ENCODE data around the gene IGFBP5.
A peak's percentile ranks its signal among the peaks of the same experiment; 100 is the strongest.

Gene IGFBP5

DNA sequence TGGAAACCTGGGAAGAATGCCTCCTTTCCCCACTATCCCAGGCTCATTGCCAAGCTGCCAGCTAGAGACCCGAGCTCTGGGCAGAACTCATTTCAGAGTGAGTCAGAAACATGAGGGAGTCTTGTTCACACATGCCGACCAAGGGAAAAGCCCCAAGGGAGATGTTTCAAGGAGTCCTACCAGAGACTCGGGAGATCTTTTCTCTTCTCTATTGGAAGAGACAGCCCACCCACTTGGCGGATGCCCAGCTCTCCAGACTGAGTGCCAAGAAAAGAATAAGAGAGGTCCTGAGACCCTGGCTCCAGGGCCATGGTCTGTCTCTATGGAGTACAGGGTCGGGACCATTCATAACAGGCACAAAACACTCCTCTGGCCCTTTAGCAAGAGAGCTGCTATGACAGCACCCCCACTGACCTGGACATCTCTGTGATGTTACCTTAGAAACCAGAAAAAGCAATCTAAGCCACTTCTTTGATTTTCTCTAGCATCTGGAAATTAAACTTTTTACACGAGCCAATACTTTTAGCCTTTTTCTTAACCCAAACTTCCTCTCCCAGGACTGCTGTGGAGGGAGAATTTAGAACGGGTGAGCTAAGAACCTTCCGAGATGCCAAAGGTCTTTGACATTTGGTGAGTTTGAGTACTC lies 18.5 kb upstream of the IGFBP5 start:
- DNase-seq, result no peak

GRCh38 chr2:216711348-216711747 lies 16.0 kb upstream of the IGFBP5 start:
- no peak for DNase-seq

- DNase-seq, result no peak
These were observed 15.4 kb upstream of the IGFBP5 start for GRCh38 chr2:216710551-216711301.

GRCh38 chr2:216702756-216703155 lies 7.4 kb upstream of the IGFBP5 start:
- DNase-seq, result no peak

DNA sequence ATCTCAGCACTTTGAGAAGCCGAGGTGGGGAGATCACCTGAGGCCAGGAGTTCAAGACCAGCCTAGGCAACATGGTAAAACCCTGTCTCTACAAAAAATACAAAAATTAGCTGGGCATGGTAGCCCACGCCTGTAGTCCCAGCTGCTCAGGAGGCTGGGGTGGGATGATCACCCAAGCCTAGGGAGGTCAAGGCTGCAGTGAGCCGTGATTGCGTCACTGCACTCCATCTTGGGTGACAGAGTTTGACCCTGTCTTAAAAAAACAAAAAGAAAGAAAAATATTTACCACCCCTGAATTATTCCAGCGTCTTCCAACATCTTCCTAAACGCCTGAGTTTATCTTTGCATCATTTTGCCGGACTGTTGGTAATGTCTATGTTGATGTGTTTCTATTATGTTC lies 6.2 kb upstream of the IGFBP5 start:
- no peak for DNase-seq

DNA sequence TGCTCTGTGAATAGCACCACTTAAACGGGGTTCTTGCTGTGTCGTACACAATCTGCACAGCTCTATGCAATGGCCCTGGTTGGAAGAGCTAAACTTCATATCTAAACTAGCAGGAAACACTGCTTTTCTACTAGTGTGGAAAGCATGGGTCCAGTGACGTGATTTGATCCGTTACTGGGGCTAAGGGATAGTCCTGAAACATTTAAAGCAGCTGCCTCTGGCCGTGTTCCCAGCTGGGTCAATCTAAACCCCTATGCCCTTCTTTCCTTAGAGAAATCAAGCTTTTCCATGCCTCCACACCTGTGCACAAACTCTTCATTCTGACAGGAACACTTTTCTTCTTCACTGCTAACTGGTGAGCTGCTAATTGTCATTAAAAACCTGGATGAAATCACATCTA lies 5.4 kb upstream of the IGFBP5 start:
- DNase-seq, result no peak

- DNase-seq, result peak; percentile 62
These were observed 4.8 kb upstream of the IGFBP5 start for GRCh38 chr2:216700088-216700567.

DNA sequence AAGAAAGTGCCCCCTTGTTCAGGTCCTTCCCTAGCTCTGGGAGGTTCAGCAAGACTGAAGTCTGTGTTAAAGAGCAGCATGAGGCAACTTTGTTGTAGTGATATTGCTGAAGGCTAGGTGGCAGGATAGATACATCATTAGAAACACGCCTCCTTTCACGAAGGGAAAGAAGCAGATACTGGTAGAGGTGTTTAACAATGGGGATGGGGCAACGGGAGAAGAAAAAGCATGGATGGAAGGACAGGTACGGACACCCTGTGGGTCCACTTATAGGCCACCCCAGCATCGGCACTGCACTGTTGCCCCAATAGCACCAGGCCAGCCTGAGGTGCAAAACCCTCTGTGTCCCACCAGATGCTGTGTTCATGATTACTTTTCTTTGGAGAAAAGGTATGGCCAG lies 3.5 kb upstream of the IGFBP5 start:
- DNase-seq, result peak; percentile 83

DNA sequence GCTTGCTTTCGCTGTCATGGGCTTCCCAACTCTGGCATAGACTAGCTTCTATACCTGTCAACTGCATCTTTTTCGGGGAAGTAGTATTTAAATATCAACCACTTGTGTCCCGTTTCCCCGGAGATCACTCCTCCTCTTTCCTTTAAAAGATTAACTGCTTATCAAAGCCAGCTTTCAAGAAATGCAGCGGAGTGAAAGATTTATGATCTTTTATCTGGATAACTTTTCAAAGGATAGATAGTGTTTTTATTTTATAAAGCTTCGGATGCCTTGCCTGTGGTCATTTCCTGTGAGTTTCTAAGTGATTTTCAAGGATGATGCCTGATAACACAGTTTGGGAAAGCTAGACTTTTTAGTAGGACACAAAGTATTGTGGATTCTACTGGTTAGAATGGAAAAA lies 2.9 kb upstream of the IGFBP5 start:
- no peak for DNase-seq

- peak; percentile 29 for DNase-seq
These were observed 1.6 kb upstream of the IGFBP5 start for GRCh38 chr2:216696751-216697560.

DNA sequence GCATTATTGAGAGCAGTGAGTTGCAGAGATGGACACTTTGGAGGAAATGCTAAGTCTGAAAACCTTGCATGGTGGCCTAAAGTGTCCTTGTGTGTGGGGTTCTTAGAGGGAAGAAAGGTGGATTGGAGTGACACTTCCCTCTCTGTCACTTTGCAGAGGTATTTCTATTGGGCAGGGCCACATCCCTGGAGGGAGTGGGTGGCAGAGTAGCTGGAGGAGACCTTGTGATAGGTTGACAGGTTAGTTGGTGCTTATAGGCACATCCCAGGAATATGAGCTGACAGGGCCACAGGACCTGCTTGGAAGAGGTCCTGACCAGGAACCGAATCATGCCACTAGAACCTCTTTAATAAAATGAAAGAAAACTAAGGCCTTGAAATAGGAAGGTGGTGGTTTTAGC lies 972 bp upstream of the IGFBP5 start:
- DNase-seq, result no peak

DNA sequence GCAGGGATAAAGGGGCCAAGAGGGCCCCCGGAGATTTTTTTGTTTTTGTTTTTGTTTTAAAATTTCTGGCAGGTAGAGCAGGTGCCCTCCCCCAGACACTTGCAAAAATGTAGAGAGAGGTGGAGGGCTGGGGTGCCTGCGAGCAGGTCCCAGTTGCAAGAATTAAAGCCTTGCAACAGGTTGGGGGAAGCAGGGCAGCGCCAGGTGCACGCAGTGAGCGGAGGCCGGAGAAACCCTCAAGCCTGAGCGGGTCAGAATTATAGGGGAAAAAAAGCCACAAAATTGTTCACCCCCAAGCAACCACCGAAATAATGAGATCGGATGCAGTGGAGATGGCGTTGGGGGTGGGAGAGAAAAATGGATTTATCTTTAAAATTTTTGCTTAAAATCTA lies 527 bp downstream of the IGFBP5 start:
- no peak for DNase-seq

GRCh38 chr2:216694082-216694825 lies 1.1 kb downstream of the IGFBP5 start:
- peak; percentile 77 for DNase-seq

DNA sequence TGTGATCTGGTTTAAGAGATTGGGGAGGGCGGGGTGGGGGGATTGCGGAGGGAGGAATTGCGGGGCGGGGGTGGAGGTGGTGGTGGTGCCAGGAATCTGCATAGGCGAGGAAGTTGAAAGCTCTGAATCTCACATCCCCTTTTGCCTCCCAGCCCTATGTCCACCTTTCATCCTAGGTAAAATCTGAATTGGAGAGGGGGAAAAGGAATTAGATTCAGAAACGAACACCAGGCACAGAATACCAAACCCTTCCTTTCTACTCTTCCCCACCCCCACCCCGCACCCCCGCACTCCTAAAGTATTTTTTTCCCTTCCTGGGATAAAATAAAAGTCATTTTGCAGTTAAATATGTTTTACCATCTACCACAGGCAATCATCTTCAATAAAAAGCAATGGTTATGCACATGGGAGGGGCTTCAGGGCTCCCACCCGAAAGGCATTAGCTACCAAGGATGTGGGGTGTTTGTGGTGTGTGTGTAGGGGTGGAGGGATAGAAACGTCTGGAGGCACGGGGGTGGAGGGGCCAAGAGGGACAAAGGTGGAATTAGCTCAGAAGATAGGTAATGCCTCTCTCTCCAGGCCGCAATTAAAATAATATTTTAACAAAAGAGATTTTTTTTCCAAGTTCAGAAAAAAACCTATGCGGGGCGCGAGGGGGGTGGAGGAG lies 1.8 kb downstream of the IGFBP5 start:
- DNase-seq, result no peak

- peak; percentile 95 for DNase-seq
These were observed 2.5 kb downstream of the IGFBP5 start for GRCh38 chr2:216692636-216693413.

- peak; percentile 89 for DNase-seq
These were observed 4.3 kb downstream of the IGFBP5 start for GRCh38 chr2:216690853-216691741.

GRCh38 chr2:216690456-216690852 lies 4.9 kb downstream of the IGFBP5 start:
- DNase-seq, result no peak

- DNase-seq, result no peak
These were observed 6.0 kb downstream of the IGFBP5 start for GRCh38 chr2:216689397-216689796.

DNA sequence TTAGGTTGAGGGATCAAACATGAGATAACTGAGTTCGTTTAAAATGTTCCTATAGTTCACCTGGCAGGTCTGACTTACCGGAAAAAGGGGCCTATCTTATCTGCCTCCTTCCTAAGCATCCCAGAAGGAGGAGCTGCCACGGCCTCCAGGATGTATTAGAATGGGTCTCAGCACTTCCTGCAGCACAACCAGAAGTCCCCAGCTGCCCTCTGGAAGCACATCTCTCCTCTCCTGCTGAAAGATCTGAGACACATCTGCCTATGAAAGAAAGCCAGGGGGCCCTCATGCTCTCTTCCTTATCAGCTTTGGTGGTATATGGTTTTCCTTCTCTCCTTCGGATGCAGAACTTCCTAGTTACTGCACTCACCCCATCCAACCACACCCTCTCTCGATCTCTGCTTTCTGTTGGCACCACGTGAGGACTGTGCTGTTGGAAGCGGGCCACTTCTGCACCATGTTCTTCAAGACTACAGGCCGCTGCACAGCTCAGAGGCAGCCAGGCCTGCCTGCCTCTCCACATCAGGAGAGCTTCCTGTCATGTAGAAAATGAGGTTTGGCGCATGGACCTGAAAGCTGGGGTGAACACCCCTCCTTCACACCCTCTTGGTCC lies 6.5 kb downstream of the IGFBP5 start:
- no peak for DNase-seq

- no peak for DNase-seq
These were observed 7.7 kb downstream of the IGFBP5 start for GRCh38 chr2:216687646-216688045.
